HTERT RPE-1 (cell line): ENCODE measurements around the gene HRAS.

ENCODE experiments used
- in situ Hi-C: fragments of 300-500 bp; cut with MboI; formaldehyde crosslinking; loops from 4 replicates; pipeline ENCODE4 v1.14.3; 2020; ENCODE audit warnings: low sequenced_read_pairs

HRAS gene

GRCh38 chr11:567629-568292 lies 32.4 kb upstream of the HRAS start:
- in situ Hi-C loops = no loop called here

GRCh38 chr11:567011-567628 lies 31.7 kb upstream of the HRAS start:
- in situ Hi-C loops = no loop called here

GRCh38 chr11:565921-566509 lies 30.6 kb upstream of the HRAS start:
- in situ Hi-C loops = no loop called here

GRCh38 chr11:563812-564578 lies 28.6 kb upstream of the HRAS start:
- in situ Hi-C loops = no loop called here

GRCh38 chr11:563066-563811 lies 27.9 kb upstream of the HRAS start:
- in situ Hi-C loops = no loop called here

GRCh38 chr11:562046-562645 lies 26.8 kb upstream of the HRAS start:
- in situ Hi-C loops = no loop called here

- in situ Hi-C loops = no loop called here
These were observed 26.0 kb upstream of the HRAS start for GRCh38 chr11:561148-562003.

GRCh38 chr11:560305-561147 lies 25.1 kb upstream of the HRAS start, which contains the start of the genes LMNTD2 and RASSF7:
Gene LMNTD2, minus strand, starts transcription at chr11:560738. Its CDS starts 22 bp downstream, at chr11:560716.
Gene RASSF7, plus strand, starts transcription at chr11:560970. Its CDS starts 799 bp downstream, at chr11:561769.
- in situ Hi-C loops = no loop called here

- in situ Hi-C loops = no loop called here
These were observed 24.4 kb upstream of the HRAS start for GRCh38 chr11:559712-560304.

- in situ Hi-C loops = no loop called here
These were observed 23.7 kb upstream of the HRAS start for GRCh38 chr11:559020-559620.

- in situ Hi-C loops = no loop called here
These were observed 23.1 kb upstream of the HRAS start for GRCh38 chr11:558503-558902.

GRCh38 chr11:557328-558132 lies 22.2 kb upstream of the HRAS start:
- in situ Hi-C loops = no loop called here

- in situ Hi-C loops = no loop called here
These were observed 21.4 kb upstream of the HRAS start for GRCh38 chr11:556662-557256.

- in situ Hi-C loops = no loop called here
These were observed 20.6 kb upstream of the HRAS start for GRCh38 chr11:555780-556661.

- in situ Hi-C loops = no loop called here
These were observed 19.9 kb upstream of the HRAS start for GRCh38 chr11:555227-555779.
